Endothelial cell of umbilical vein (primary cell): ENCODE data around the gene BLOC1S1. TPM values are rescaled to one million over a fixed set of nuclear protein-coding genes. Genes with fewer than 3 reads are reported as not detected.

Source experiments
- BruUV-seq: library from RNA; stranded (reverse); fragments of 400-500 nt; replicated peaks from 2 replicates; lab custom pipeline; 2021; lab: Mats Ljungman, UMichigan
- CTCF ChIA-PET: fragments of 300-600, 350-600 bp; sonication (Branson Sonifier 250); formaldehyde crosslinking; loops from one replicate; lab custom pipeline; 2021; ENCODE audit warnings: antibody characterized with exemption, inconsistent platforms; lab: Charles Lee
- POLR2A ChIA-PET: fragments of 300-600, 350-600 bp; sonication (Branson Sonifier 250); formaldehyde crosslinking; loops from one replicate; lab custom pipeline; 2021; ENCODE audit warnings: antibody characterized with exemption, inconsistent platforms; lab: Charles Lee
- DNase-seq: peaks from one replicate; pipeline ENCODE4 v3.0.0-alpha.2; 2011; ENCODE audit warnings: low read depth, low spot score
- FAIRE-seq: peaks from 2 replicates; lab custom pipeline; 2011; peaks lifted over from hg19 to GRCh38; lab: Jason Lieb, UNC
- H2AFZ ChIP-seq: 2 replicates; pipeline ENCODE4 v1.6.0; 2012; ENCODE audit warnings: low read depth, low read length, control low read depth, inconsistent platforms
- H3K27ac ChIP-seq: 2 replicates; pipeline ENCODE4 v1.5.1; 2011; ENCODE audit warnings: low read depth, mild to moderate bottlenecking, control low read depth, low read length, moderate library complexity; ENCODE audit not compliant: insufficient read depth
- H3K27me3 ChIP-seq, 2 experiments: 2 replicates each; pipeline versions ENCODE4 v1.6.0 to v1.6.1; 2011; ENCODE audit warnings: low read length in 2 of 2, mixed read lengths in 1 of 2; ENCODE audit not compliant: control insufficient read depth in 2 of 2, insufficient read depth in 2 of 2
- H3K36me3 ChIP-seq, 2 experiments: 2 replicates in 1 of 2; 3 replicates in 1 of 2; pipeline ENCODE4 v1.5.1; 2011; ENCODE audit warnings: low read length in 2 of 2, mild to moderate bottlenecking in 1 of 2, moderate library complexity in 1 of 2; ENCODE audit not compliant: control insufficient read depth in 2 of 2, insufficient read depth in 2 of 2; ENCODE audit errors: extremely low read depth in 1 of 2
- H3K4me1 ChIP-seq: 3 replicates; pipeline ENCODE4 v1.5.1; 2011; ENCODE audit warnings: mild to moderate bottlenecking, low read length; ENCODE audit not compliant: control insufficient read depth, insufficient read depth; ENCODE audit errors: extremely low read depth
- H3K4me2 ChIP-seq: 2 replicates; pipeline ENCODE4 v1.6.1; 2011; ENCODE audit warnings: low read length, control low read depth, mixed read lengths; ENCODE audit not compliant: insufficient read depth
- H3K4me3 ChIP-seq, 3 experiments: fragments of 200-600 bp in 1 of 3; sonication (generic), shearing (Covaris generic) in 1 of 3; replicated peaks in 1 of 3; 2 replicates each; pipeline ENCODE4 v1.5.1; 2011 to 2016; ENCODE audit warnings: control low read depth in 3 of 3, low read length in 3 of 3, mild to moderate bottlenecking in 2 of 3, inconsistent platforms in 1 of 3, low read depth in 1 of 3, moderate library complexity in 1 of 3; ENCODE audit not compliant: insufficient read depth in 1 of 3
- H3K79me2 ChIP-seq: 2 replicates; pipeline ENCODE4 v1.6.0; 2012; ENCODE audit warnings: low read length, inconsistent platforms; ENCODE audit not compliant: control insufficient read depth, insufficient read depth
- H3K9ac ChIP-seq: replicated peaks from 2 replicates; pipeline ENCODE3; 2011; ENCODE audit warnings: low read length, control low read depth; ENCODE audit not compliant: insufficient read depth; ENCODE audit errors: extremely low read depth
- H3K9me1 ChIP-seq: replicated peaks from 3 replicates; pipeline ENCODE4 v1.6.0; 2011; ENCODE audit warnings: mild to moderate bottlenecking, low read length; ENCODE audit not compliant: control insufficient read depth, insufficient read depth; ENCODE audit errors: extremely low read depth
- H3K9me3 ChIP-seq: replicated peaks from 2 replicates; pipeline ENCODE4 v1.5.1; 2012; ENCODE audit warnings: low read length, inconsistent platforms; ENCODE audit not compliant: control insufficient read depth, insufficient read depth
- H4K20me1 ChIP-seq: replicated peaks from 2 replicates; pipeline ENCODE3; 2011; ENCODE audit warnings: mild to moderate bottlenecking, low read length; ENCODE audit not compliant: control insufficient read depth, insufficient read depth; ENCODE audit errors: extremely low read depth
- EZH2 ChIP-seq: IDR thresholded peaks from 2 replicates; pipeline ENCODE4 v1.6.1; 2012; ENCODE audit warnings: borderline replicate concordance, low read depth, mild to moderate bottlenecking, moderate library complexity, low read length, inconsistent platforms; ENCODE audit not compliant: severe bottlenecking
- FOS ChIP-seq: IDR thresholded peaks from 2 replicates; pipeline ENCODE4 v1.6.1; 2011; ENCODE audit warnings: mild to moderate bottlenecking, low read length, moderate library complexity, borderline replicate concordance; ENCODE audit not compliant: insufficient read depth
- GATA2 ChIP-seq: IDR thresholded peaks from 2 replicates; pipeline ENCODE4 v1.7.0; 2011; ENCODE audit warnings: low read depth, mild to moderate bottlenecking, moderate library complexity, mixed read lengths, low read length; ENCODE audit not compliant: insufficient read length, insufficient read depth
- JUN ChIP-seq: IDR thresholded peaks from 2 replicates; pipeline ENCODE4 v1.6.1; 2011; ENCODE audit warnings: borderline replicate concordance, low read depth; ENCODE audit not compliant: insufficient read length, insufficient read depth
- MYC ChIP-seq: IDR thresholded peaks from one replicate; pipeline ENCODE4 v1.6.1; 2011; ENCODE audit warnings: mild to moderate bottlenecking, low read depth, low read length
- POLR2A ChIP-seq: IDR thresholded peaks from 2 replicates; pipeline ENCODE4 v1.6.1; 2012; ENCODE audit warnings: low read depth, mild to moderate bottlenecking, control low read depth, low read length
- POLR2AphosphoS5 ChIP-seq: IDR thresholded peaks from 2 replicates; pipeline ENCODE4 v1.6.1; 2012; ENCODE audit warnings: low read depth, mild to moderate bottlenecking, control low read depth, low read length, moderate library complexity; ENCODE audit not compliant: insufficient read depth
- dilution Hi-C: fragments of 300-500 bp; cut with MboI; formaldehyde crosslinking; loops from one replicate; pipeline ENCODE4 v1.15.0; 2019; ENCODE audit warnings: low sequenced_read_pairs; ENCODE audit not compliant: extremely low pct_ligation_motif_present
- intact Hi-C: fragments of 100-400 bp; cut with micrococcal nuclease; formaldehyde crosslinking; loops from one replicate; pipeline ENCODE4 v1.10.0; 2022
- polyA plus RNA-seq, 4 experiments: library from polyadenylated mRNA; depleted of rRNA in 3 of 4; stranded (reverse) in 3 of 4; unstranded in 1 of 4; fragments of >200 nt; gene quantifications; 2 replicates each; pipeline versions ENCODE4 v1.2.1 to v1.2.3, GENCODE V29; 2011 to 2012; ENCODE audit warnings: missing spikeins in 1 of 4
- total RNA-seq: library from RNA; stranded (reverse); gene quantifications from 2 replicates; pipeline ENCODE4 v1.2.3, GENCODE V29; 2021
- TF ChIP-seq, protein P1 (sequence below): IDR thresholded peaks from 2 replicates; pipeline ENCODE4 v1.6.1; 2011; ENCODE audit not compliant: insufficient read depth, insufficient read length
- TF ChIP-seq, protein P2 (sequence below), 2 donors: IDR thresholded peaks; 1 replicate in 1 of 2; 2 replicates in 1 of 2; pipeline ENCODE4 v1.5.1; 2011; ENCODE audit warnings: low read length in 2 of 2, mild to moderate bottlenecking in 2 of 2, moderate library complexity in 2 of 2, control low read depth in 1 of 2, inconsistent platforms in 1 of 2, low read depth in 1 of 2; ENCODE audit not compliant: insufficient read depth in 1 of 2; ENCODE audit errors: extremely low read depth in 1 of 2

The BLOC1S1 gene
- total and polyA plus RNA-seq, 2 donors (not counting 3 experiments of a cell fraction or from before 2014, with no cell fraction given): 84.1 to 192 TPM

DNA sequence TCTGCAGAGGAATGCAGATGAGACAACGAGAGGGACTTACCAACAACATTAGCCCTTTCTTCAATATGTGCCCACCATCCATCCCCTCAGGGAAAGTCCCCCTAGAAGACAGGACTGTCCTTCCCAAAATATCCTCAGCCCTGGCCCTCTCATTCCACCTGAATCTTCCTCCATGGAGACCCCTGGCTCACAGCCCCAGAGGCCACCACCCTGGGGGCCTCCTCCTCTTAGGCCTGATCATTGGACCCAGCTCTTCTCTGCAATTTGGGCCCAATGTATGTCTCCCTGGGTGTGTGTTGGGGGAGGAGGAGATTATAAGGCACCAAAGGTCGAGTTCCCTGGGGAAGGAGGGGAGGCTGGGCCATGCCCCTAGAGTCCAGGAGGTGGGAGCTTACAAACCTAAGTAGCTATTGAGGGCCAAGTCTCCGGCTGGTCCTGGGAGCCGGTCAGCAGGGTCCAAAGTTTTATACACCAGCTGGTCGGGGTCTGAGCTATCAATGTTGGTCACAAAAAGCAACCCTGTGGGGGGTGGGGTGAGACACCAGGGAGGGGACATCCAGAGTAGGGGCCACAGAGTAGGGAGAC lies 16.3 kb upstream of the BLOC1S1 start:
- no peak overlapping the region for H3K4me2 ChIP-seq
- no peak overlapping the region for H3K27ac ChIP-seq
- no peaks in the 10 kb centered on the region for H3K9me3 ChIP-seq
- H2AFZ ChIP-seq: no peak overlapping the region
- no peaks in the 10 kb centered on the region for H3K9me1 ChIP-seq
- ChIA-PET POLR2A (no interaction called here), CTCF (interaction anchor here (1.0 to 1.5 kb wide), 3 partner anchors 11 to 54 kb away, joined by 3 to 5 read pairs (median 5); no protein-coding TSS in a partner anchor)
- TF ChIP-seq EZH2 (no peak), JUN (no peak), POLR2A (no peak)
- H3K79me2 ChIP-seq: no peaks in the 10 kb centered on the region
- dilution Hi-C loops: no loop called here
- no peak overlapping the region for H3K9ac ChIP-seq
- BruUV-seq: no TSS peak
- FAIRE-seq: no peak
- no peaks in the 10 kb centered on the region for H3K4me1 ChIP-seq
- no peaks in the 10 kb centered on the region for H3K36me3 ChIP-seq
- H3K4me3 ChIP-seq: no peak overlapping the region
- no peak for DNase-seq
- H3K27me3 ChIP-seq: no peaks in the 10 kb centered on the region
- no peaks in the 10 kb centered on the region for H4K20me1 ChIP-seq
- intact Hi-C loops: loop anchor here (5.0 kb wide), 1 partner anchor 37 kb away; no protein-coding TSS in a partner anchor

DNA sequence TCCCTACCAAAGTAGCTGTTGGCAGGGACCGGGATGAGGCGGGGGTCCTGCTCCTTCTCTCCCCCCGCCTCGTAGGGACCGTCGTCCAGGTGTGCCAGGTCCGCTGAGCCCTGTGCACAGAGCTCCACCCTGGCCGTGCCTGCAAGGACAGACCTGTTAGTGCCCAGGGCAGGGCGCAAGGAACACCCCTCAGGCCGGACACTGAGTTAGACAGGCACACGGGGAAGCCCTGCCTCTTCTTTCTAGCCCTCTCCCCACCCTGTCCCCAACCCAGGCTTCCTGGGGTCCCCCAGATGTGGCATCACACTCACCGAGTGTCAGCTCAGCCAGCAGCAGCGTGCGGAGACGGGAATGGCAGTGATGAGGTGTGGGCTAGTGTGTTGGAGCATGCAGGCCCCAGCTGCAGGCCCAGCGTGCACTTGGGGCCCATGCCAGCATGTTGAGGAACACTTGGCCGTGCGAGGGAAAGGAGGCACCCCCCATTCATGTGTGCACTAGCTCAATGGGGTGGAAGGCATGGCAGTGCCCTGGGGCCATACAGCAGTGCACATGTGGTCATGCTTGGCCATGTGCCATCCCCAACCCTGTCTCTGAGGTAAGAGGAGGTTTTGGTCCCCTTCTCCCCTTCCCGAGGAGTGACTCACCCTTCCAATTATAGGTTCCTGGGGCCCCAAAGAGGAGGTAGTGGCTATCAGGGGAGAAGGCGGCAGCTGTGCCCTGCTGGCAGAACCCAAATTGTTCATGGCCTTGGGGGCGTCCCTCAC lies 15.4 kb upstream of the BLOC1S1 start:
- CTCF ChIA-PET: interaction anchor here (1.0 kb wide), 1 partner anchor 44 kb away, joined by 5 read pairs; no protein-coding TSS in a partner anchor
- H4K20me1 ChIP-seq: no peaks in the 10 kb centered on the region
- H3K9me1 ChIP-seq: no peaks in the 10 kb centered on the region
- no peaks in the 10 kb centered on the region for H3K79me2 ChIP-seq
- H2AFZ ChIP-seq: no peak overlapping the region
- no peak overlapping the region for H3K27ac ChIP-seq
- TF ChIP-seq, protein P1, sequence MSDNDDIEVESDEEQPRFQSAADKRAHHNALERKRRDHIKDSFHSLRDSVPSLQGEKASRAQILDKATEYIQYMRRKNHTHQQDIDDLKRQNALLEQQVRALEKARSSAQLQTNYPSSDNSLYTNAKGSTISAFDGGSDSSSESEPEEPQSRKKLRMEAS: no peak
- TF ChIP-seq GATA2 (no peak), MYC (no peak), JUN (no peak), POLR2AphosphoS5 (no peak), EZH2 (no peak), FOS (no peak), POLR2A (no peak)
- TF ChIP-seq, protein P2, sequence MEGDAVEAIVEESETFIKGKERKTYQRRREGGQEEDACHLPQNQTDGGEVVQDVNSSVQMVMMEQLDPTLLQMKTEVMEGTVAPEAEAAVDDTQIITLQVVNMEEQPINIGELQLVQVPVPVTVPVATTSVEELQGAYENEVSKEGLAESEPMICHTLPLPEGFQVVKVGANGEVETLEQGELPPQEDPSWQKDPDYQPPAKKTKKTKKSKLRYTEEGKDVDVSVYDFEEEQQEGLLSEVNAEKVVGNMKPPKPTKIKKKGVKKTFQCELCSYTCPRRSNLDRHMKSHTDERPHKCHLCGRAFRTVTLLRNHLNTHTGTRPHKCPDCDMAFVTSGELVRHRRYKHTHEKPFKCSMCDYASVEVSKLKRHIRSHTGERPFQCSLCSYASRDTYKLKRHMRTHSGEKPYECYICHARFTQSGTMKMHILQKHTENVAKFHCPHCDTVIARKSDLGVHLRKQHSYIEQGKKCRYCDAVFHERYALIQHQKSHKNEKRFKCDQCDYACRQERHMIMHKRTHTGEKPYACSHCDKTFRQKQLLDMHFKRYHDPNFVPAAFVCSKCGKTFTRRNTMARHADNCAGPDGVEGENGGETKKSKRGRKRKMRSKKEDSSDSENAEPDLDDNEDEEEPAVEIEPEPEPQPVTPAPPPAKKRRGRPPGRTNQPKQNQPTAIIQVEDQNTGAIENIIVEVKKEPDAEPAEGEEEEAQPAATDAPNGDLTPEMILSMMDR (IDR thresholded peaks at IDR 0.05; ENCODE audit: extremely low read depth in 1 of 2, insufficient read depth in 1 of 2, low read depth in 1 of 2, low read length in 2 of 2): no peak
- H3K9me3 ChIP-seq: no peaks in the 10 kb centered on the region
- peaks cover 0 to 1% of the 10 kb centered on the region in 2 experiments for H3K27me3 ChIP-seq
- no TSS peak for BruUV-seq
- POLR2A ChIA-PET: no interaction called here
- FAIRE-seq (no peak), DNase-seq (no peak)
- intact Hi-C loops (loop anchor here (5.0 kb wide), 1 partner anchor 38 kb away; no protein-coding TSS in a partner anchor), dilution Hi-C loops (no loop called here)
- H3K4me2 ChIP-seq: no peak overlapping the region
- H3K4me3 ChIP-seq: no peak overlapping the region
- no peaks in the 10 kb centered on the region for H3K36me3 ChIP-seq
- no peaks in the 10 kb centered on the region for H3K4me1 ChIP-seq
- no peak overlapping the region for H3K9ac ChIP-seq
